Measurements from ENCODE around the gene TCP10L. TPM values are rescaled to one million over a fixed set of nuclear protein-coding genes. Genes with fewer than 3 reads are reported as not detected.
A peak's percentile ranks its signal among the peaks of the same experiment; 100 is the strongest.
"Not testable (repeated sequence)": the region's sequence is repeated elsewhere in the genome, so short reads cannot be mapped to it uniquely, and the experiment has no call there.

Gene TCP10L
- polyA plus RNA-seq, 1 experiment = 0.12 TPM

DNA sequence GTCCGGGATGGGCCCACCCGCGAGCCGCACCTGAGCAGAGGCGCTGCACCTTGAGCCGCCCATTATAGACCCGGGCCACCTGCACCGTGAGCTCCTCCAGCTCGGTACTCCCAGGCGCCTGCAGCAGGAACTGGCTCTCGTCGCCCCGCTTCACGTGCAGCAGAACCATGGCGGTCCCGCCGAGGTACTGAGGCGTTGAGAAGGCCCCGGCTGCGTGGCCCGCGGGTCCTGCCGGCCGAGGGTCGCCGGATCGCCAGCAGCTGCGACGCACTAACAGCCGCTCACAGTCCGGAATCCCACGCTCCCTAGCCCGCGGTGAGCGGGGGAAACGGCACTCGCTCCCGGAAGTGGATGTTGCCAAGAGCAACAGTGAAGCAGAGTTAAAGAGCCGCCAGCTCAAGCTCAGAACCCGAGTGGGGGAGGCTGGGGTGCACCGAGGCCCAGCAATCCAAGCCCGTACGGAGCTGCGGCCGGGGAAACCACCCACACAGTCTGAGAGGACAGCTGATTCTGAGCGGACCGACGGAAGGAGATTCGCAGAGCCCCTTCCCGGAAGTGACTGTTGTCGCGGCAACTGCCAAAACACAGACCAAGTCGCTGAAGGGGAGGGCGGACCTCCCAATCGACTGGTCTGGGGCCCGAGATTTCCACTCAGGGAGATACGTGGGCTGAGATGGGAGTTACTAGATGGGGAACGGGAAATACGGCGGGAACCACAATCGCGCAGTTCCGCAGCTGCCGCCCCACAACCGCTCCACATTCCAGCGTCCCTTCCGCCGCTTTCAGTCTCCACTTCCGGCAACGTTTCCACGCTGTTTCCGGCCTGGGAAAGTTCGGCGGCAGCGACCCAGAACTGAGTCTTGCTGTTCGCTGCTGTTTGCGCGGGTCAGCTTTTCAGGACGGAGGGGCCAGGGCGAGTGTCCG lies 27.0 kb upstream of the TCP10L start, which contains the start of gene CFAP298:
CFAP298 (minus strand) TSS at position 303 of the 924 bp plus-strand sequence; CDS start at position 169, 134 bp downstream.
- H3K4me3 ChIP-seq (ENCODE audit: low read depth, low read length) = peak within 1 kb of the TSS; percentile 92
- DNase-seq (ENCODE audit: low read depth, low spot score) = peak; percentile 90
- TF ChIP-seq, protein P1, sequence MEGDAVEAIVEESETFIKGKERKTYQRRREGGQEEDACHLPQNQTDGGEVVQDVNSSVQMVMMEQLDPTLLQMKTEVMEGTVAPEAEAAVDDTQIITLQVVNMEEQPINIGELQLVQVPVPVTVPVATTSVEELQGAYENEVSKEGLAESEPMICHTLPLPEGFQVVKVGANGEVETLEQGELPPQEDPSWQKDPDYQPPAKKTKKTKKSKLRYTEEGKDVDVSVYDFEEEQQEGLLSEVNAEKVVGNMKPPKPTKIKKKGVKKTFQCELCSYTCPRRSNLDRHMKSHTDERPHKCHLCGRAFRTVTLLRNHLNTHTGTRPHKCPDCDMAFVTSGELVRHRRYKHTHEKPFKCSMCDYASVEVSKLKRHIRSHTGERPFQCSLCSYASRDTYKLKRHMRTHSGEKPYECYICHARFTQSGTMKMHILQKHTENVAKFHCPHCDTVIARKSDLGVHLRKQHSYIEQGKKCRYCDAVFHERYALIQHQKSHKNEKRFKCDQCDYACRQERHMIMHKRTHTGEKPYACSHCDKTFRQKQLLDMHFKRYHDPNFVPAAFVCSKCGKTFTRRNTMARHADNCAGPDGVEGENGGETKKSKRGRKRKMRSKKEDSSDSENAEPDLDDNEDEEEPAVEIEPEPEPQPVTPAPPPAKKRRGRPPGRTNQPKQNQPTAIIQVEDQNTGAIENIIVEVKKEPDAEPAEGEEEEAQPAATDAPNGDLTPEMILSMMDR (IDR thresholded peaks at IDR 0.05; ENCODE audit: low read depth, low read length) = no peak
- POLR2A ChIA-PET = interaction anchor here (0.6 to 1.6 kb wide), 7 partner anchors 11 to 923 kb away, joined by 3 to 7 read pairs (median 4); partner anchors contain the start of genes EVA1C, IFNAR1, PAXBP1 and SYNJ1
- H3K27ac ChIP-seq (ENCODE audit: low read depth, low read length) = peak within 1 kb of the TSS; percentile 98
- H3K9me3 ChIP-seq (ENCODE audit: control insufficient read depth, insufficient read depth, low read length) = no peaks in the 10 kb centered on the region
- no peaks in the 10 kb centered on the region for H3K27me3 ChIP-seq (ENCODE audit: control insufficient read depth, insufficient read depth, low read length)
- CTCF ChIA-PET = interaction anchor here (5.5 kb wide), 1 partner anchor 13 kb away, joined by 55 read pairs; no protein-coding TSS in a partner anchor

DNA sequence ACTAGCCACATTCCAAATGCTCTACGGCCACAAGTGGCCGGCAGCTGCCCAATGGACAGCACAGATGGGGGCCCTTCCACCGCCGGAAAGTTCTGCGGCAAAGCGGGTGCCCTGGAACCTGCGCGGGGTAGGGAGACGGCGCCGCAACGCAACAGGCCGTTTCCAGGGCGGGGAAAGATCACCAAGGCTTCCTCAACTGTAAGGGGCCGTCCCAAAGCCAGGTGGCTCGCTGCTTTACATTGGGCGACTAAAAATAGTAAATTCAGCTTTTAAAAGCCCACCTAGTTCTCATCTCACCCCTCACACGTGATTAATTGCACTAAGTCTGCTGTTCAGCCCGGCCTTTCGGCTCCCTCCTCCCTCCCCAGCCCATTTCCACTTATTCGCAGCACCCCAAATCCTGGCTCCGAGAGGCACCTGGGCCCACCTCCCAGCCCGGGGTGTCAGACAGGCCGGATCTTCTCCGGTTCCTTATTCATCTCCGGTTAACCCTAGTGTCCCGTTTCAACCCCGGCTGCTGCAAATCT lies 26.2 kb upstream of the TCP10L start:
- peak overlapping the region; percentile 98 for H3K27ac ChIP-seq (ENCODE audit: low read depth, low read length)
- H3K4me3 ChIP-seq (ENCODE audit: low read depth, low read length) = peak overlapping the region; percentile 92
- ChIA-PET POLR2A (interaction anchor here (1.0 to 1.1 kb wide), 3 partner anchors 11 to 160 kb away, joined by 4 to 7 read pairs (median 5); partner anchors contain the start of genes PAXBP1 and SYNJ1), CTCF (interaction anchor here (0.6 to 5.5 kb wide), 2 partner anchors 12 to 1432 kb away, joined by 3 to 55 read pairs; no protein-coding TSS in a partner anchor)
- TF ChIP-seq, protein P1 (IDR thresholded peaks at IDR 0.05; ENCODE audit: low read depth, low read length) = no peak
- no peaks in the 10 kb centered on the region for H3K9me3 ChIP-seq (ENCODE audit: control insufficient read depth, insufficient read depth, low read length)
- no peaks in the 10 kb centered on the region for H3K27me3 ChIP-seq (ENCODE audit: control insufficient read depth, insufficient read depth, low read length)
- no peak for DNase-seq (ENCODE audit: low read depth, low spot score)

DNA sequence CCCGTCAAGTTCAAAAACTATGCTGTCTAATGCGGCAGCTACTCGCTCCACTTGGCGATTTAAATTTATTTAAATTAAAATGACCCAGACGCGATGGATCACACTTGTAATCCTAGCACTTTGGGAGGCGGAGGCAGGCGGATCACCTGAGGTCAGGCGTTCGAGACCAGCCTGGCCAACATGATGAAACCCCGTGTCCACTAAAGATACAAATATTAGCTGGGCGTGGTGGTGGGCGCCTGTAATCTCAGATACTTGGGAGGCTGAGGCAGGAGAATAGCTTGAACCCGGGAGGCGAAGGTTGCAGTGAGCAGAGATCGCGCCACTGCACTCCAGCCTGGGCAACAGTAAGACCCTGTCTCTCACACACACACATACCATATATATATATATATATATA lies 25.6 kb upstream of the TCP10L start:
- H3K9me3 ChIP-seq (ENCODE audit: control insufficient read depth, insufficient read depth, low read length); POLR2A ChIA-PET; H3K27ac ChIP-seq (ENCODE audit: low read depth, low read length); DNase-seq (ENCODE audit: low read depth, low spot score); H3K27me3 ChIP-seq (ENCODE audit: control insufficient read depth, insufficient read depth, low read length): not testable (repeated sequence)
- H3K4me3 ChIP-seq (ENCODE audit: low read depth, low read length) = peak overlapping the region; percentile 50
- CTCF ChIA-PET = interaction anchor here (0.6 to 5.5 kb wide), 2 partner anchors 11 to 1432 kb away, joined by 3 to 55 read pairs; no protein-coding TSS in a partner anchor

DNA sequence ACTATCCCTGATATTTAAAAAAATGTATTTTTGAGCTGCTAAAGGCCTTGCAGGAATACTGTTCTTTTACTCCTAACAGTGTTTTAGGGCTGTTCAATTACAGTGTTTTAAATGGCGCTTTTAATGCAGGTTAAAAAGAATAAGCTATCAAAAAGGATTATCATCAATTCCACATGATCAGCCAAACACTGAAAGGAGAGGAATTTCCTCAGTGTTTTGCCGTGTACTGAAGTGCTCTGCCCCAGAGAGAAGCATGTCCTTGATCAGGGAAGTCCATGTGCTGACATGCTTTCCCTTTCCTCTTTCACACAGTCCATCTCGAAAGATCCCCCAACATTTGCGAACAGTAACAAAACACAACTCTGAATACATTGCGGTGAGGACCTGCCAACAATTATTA lies 23.5 kb upstream of the TCP10L start:
- H3K27ac ChIP-seq (ENCODE audit: low read depth, low read length) = no peak overlapping the region
- ChIA-PET CTCF (interaction anchor here (0.9 to 5.5 kb wide), 4 partner anchors 9 to 351 kb away, joined by 3 to 55 read pairs (median 6); no protein-coding TSS in a partner anchor), POLR2A (interaction anchor here (1.2 kb wide), 1 partner anchor 119 kb away, joined by 4 read pairs; no protein-coding TSS in a partner anchor)

DNA sequence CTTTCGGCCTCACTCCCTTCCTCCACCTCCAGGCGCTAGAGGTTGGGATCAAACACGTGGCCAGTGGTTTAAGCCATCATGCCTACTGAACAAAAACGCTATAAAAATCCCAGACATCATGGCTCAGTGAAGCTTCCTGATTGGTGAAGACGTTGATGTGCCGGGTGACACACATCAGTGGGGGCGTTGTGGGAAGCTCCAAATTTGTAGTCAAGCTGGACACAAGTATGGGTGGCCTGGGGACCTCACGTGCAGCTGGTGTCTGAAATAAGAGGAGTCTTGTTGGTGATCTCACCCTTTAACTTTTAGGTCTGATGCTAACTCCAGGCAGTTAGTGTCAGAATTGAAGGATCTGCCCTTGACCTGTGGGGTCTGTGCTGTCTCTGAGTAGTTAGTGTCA lies 20.1 kb upstream of the TCP10L start:
- DNase-seq (ENCODE audit: low read depth, low spot score) = no peak
- H3K27ac ChIP-seq (ENCODE audit: low read depth, low read length) = no peak overlapping the region
- CTCF ChIA-PET = interaction anchor here (1.7 to 2.4 kb wide), 2 partner anchors 191 to 202 kb away, joined by 5 to 8 read pairs; no protein-coding TSS in a partner anchor
- TF ChIP-seq, protein P1 (IDR thresholded peaks at IDR 0.05; ENCODE audit: low read depth, low read length) = no peak
- H3K27me3 ChIP-seq (ENCODE audit: control insufficient read depth, insufficient read depth, low read length) = no peaks in the 10 kb centered on the region
- POLR2A ChIA-PET = no interaction called here
- H3K9me3 ChIP-seq (ENCODE audit: control insufficient read depth, insufficient read depth, low read length) = no peaks in the 10 kb centered on the region
- H3K4me3 ChIP-seq (ENCODE audit: low read depth, low read length) = no peak overlapping the region

More for the DNA sequence above, 23.5 kb upstream of the TCP10L start:
- TF ChIP-seq, protein P1 (IDR thresholded peaks at IDR 0.05; ENCODE audit: low read depth, low read length) = no peak
- Histone ChIP-seq H3K9me3 (ENCODE audit: control insufficient read depth, insufficient read depth, low read length) (no peaks in the 10 kb centered on the region), H3K27me3 (ENCODE audit: control insufficient read depth, insufficient read depth, low read length) (no peaks in the 10 kb centered on the region), H3K4me3 (ENCODE audit: low read depth, low read length) (no peak overlapping the region)
- DNase-seq (ENCODE audit: low read depth, low spot score) = no peak
